NCI-H1105 (cell line): ENCODE measurements around the gene CNTN1.

Experiments used
- DNase-seq: peaks from one replicate; lab custom pipeline; 2025; lab: John Stamatoyannopoulos, UW

Gene CNTN1

DNA sequence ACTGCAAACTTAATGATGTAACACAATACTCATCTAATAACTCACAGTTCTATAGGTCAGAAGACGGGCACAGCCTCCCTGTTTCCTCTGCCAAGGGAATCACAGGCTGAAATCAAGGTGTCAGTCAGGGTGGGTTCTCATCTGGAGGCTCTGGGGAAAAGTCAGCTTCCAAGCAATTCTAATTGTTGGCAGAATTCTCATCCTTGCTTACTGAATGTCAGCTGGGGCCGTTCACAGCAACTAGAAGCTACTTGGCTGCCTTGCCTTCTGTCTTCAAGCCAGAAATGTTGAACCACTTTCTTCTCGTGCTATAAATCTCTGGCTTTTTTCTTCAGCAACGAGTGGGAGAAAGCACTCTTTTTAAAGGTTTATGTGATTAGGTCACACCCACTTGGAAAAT, 415.8 kb downstream of the CNTN1 start:
- no peak for DNase-seq

- no peak for DNase-seq
These were observed 420.7 kb downstream of the CNTN1 start for GRCh38 chr12:41112903-41113302.

- DNase-seq, result peak; percentile 76
These were observed 428.0 kb downstream of the CNTN1 start for GRCh38 chr12:41120211-41120610.

DNA sequence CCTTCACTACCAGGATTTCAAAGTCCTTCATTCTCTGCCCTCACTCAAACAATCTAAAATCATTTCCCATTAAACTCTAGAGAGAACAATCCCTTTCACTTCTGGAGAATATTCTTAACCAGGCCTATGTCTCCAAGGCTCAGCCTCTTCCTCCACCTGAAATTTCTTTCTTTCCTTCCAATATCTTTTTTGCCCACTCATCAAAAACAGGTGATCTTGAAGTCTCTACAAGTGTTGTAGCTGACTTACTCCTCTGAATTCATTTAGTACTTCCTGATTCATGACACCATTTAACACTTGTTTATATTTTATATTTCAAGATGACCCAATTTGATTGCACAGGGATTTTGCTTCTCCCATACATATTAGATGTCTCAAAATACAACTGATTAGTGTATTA, 429.1 kb downstream of the CNTN1 start:
- DNase-seq, result no peak
